Measurements from ENCODE around the gene FOXF1. TPM values are rescaled to one million over a fixed set of nuclear protein-coding genes. Genes with fewer than 3 reads are reported as not detected.

The FOXF1 gene
- polyA plus RNA-seq, 1 donor (not counting 4 experiments of a cell fraction or from before 2014, with no cell fraction given), result not detected

DNA sequence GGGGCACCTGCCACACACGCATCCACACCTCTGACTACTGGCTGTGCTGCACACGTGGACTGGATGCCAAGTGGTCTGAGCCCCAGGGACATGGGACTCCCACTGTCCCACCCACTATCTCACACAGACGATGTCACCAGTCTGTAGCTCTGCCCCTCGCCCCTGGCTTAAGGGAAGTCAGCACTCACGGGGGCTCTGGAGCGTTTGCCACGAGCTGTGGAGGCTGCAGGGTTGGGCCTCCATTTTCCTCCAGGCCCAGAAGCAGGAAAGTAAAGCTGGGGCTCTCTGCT is 22.1 kb downstream of the FOXF1 start:
- Histone ChIP-seq H3K4me2 (ENCODE audit: control insufficient read depth, extremely low read depth, insufficient read depth, low read depth, low read length) (no peak overlapping the region), H3K4me3 (ENCODE audit: control insufficient read depth in 2 of 3, extremely low read depth in 1 of 3, insufficient read depth in 2 of 3, low read depth in 1 of 3, low read length in 3 of 3) (no peak overlapping the region), H3K79me2 (ENCODE audit: control insufficient read depth, insufficient read depth, low read length) (no peaks in the 10 kb centered on the region), H2AFZ (ENCODE audit: control insufficient read depth, low read length) (no peak overlapping the region), H4K20me1 (ENCODE audit: control insufficient read depth, extremely low read depth, insufficient read depth, low read length) (no peaks in the 10 kb centered on the region), H3K9me1 (ENCODE audit: control insufficient read depth, extremely low read depth, insufficient read depth, low read length) (no peaks in the 10 kb centered on the region), H3K4me1 (ENCODE audit: control insufficient read depth, extremely low read depth, insufficient read depth, low read length) (no peaks in the 10 kb centered on the region), H3K27me3 (ENCODE audit: control insufficient read depth, extremely low read depth, insufficient read depth, low read length) (no peaks in the 10 kb centered on the region), H3K36me3 (ENCODE audit: control insufficient read depth in 2 of 2, extremely low read depth in 1 of 2, insufficient read depth in 2 of 2, low read length in 2 of 2) (peaks cover 0 to 14% of the 10 kb centered on the region in 2 experiments), H3K27ac (ENCODE audit: control insufficient read depth, insufficient read depth, low read length) (no peak overlapping the region), H3K9ac (ENCODE audit: control insufficient read depth, extremely low read depth, insufficient read depth, low read length) (no peak overlapping the region), H3K9me3 (ENCODE audit: control insufficient read depth, low read depth, low read length) (peaks cover 4% of the 10 kb centered on the region)
- TF ChIP-seq, protein P1, sequence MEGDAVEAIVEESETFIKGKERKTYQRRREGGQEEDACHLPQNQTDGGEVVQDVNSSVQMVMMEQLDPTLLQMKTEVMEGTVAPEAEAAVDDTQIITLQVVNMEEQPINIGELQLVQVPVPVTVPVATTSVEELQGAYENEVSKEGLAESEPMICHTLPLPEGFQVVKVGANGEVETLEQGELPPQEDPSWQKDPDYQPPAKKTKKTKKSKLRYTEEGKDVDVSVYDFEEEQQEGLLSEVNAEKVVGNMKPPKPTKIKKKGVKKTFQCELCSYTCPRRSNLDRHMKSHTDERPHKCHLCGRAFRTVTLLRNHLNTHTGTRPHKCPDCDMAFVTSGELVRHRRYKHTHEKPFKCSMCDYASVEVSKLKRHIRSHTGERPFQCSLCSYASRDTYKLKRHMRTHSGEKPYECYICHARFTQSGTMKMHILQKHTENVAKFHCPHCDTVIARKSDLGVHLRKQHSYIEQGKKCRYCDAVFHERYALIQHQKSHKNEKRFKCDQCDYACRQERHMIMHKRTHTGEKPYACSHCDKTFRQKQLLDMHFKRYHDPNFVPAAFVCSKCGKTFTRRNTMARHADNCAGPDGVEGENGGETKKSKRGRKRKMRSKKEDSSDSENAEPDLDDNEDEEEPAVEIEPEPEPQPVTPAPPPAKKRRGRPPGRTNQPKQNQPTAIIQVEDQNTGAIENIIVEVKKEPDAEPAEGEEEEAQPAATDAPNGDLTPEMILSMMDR (optimal IDR thresholded peaks at IDR 0.05 in 1 of 3, IDR thresholded peaks at IDR 0.05 in 1 of 3, conservative IDR thresholded peaks at IDR 0.05 in 1 of 3; ENCODE audit: extremely low read depth in 1 of 3, insufficient read depth in 2 of 3, low read length in 3 of 3), result no peak
- TF ChIP-seq EZH2 (IDR thresholded peaks at IDR 0.05; ENCODE audit: low read length), result no peak
- DNase-seq (ENCODE audit: low read depth, low spot score) (no peak), FAIRE-seq (no peak)
- dilution Hi-C loops (cut with MboI; ENCODE audit: extremely low pct_ligation_motif_present, low sequenced_read_pairs), result no loop called here

DNA sequence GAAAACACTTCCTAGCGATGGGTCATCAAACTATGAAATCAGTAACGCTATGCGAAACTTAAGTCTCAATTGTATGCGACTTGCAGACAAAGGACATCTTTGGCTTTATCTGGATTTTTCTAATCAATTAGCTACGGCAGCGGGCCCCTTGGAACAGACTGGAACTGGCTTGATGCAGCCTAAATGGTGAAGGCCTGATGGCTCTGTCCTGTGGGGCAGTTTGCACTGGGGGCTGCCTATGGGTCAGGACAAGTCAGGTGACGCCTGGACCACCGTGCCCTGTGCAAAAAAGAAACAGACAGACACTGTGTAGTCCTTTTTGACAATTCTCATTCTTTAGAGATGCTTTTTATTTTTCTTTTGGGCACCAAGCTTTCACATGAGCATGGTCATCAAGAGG is 22.7 kb downstream of the FOXF1 start:
- peaks cover 0 to 16% of the 10 kb centered on the region in 2 experiments for H3K36me3 ChIP-seq (ENCODE audit: control insufficient read depth in 2 of 2, extremely low read depth in 1 of 2, insufficient read depth in 2 of 2, low read length in 2 of 2)
- no peaks in the 10 kb centered on the region for H4K20me1 ChIP-seq (ENCODE audit: control insufficient read depth, extremely low read depth, insufficient read depth, low read length)
- no peaks in the 10 kb centered on the region for H3K79me2 ChIP-seq (ENCODE audit: control insufficient read depth, insufficient read depth, low read length)
- dilution Hi-C loops (cut with MboI; ENCODE audit: extremely low pct_ligation_motif_present, low sequenced_read_pairs), result no loop called here
- no peak for DNase-seq (ENCODE audit: low read depth, low spot score)
- no peak overlapping the region for H3K9ac ChIP-seq (ENCODE audit: control insufficient read depth, extremely low read depth, insufficient read depth, low read length)
- H2AFZ ChIP-seq (ENCODE audit: control insufficient read depth, low read length), result no peak overlapping the region
- no peaks in the 10 kb centered on the region for H3K4me1 ChIP-seq (ENCODE audit: control insufficient read depth, extremely low read depth, insufficient read depth, low read length)
- H3K9me1 ChIP-seq (ENCODE audit: control insufficient read depth, extremely low read depth, insufficient read depth, low read length), result no peaks in the 10 kb centered on the region
- H3K27ac ChIP-seq (ENCODE audit: control insufficient read depth, insufficient read depth, low read length), result no peak overlapping the region
- TF ChIP-seq, protein P1 (optimal IDR thresholded peaks at IDR 0.05 in 1 of 3, IDR thresholded peaks at IDR 0.05 in 1 of 3, conservative IDR thresholded peaks at IDR 0.05 in 1 of 3; ENCODE audit: extremely low read depth in 1 of 3, insufficient read depth in 2 of 3, low read length in 3 of 3), result no peak
- no peak for TF ChIP-seq EZH2 (IDR thresholded peaks at IDR 0.05; ENCODE audit: low read length)
- H3K27me3 ChIP-seq (ENCODE audit: control insufficient read depth, extremely low read depth, insufficient read depth, low read length), result no peaks in the 10 kb centered on the region
- H3K9me3 ChIP-seq (ENCODE audit: control insufficient read depth, low read depth, low read length), result peaks cover 4% of the 10 kb centered on the region
- FAIRE-seq, result no peak
- no peak overlapping the region for H3K4me3 ChIP-seq (ENCODE audit: control insufficient read depth in 2 of 3, extremely low read depth in 1 of 3, insufficient read depth in 2 of 3, low read depth in 1 of 3, low read length in 3 of 3)
- H3K4me2 ChIP-seq (ENCODE audit: control insufficient read depth, extremely low read depth, insufficient read depth, low read depth, low read length), result no peak overlapping the region

All from keratinocyte (primary cell).